Mesodermal cell (in vitro differentiated cells): ENCODE results near the gene RNASE1. TPM values are rescaled to one million over a fixed set of nuclear protein-coding genes. Genes with fewer than 3 reads are reported as not detected.
"Not testable (repeated sequence)": the region's sequence is repeated elsewhere in the genome, so short reads cannot be mapped to it uniquely, and the experiment has no call there.

Experiments used
- H3K27ac ChIP-seq: 2 replicates; pipeline ENCODE4 v1.7.0; 2013; ENCODE audit warnings: mild to moderate bottlenecking, low read depth, low read length, moderate library complexity; ENCODE audit not compliant: severe bottlenecking
- H3K36me3 ChIP-seq: 2 replicates; pipeline ENCODE4 v1.7.1; 2013; ENCODE audit warnings: mild to moderate bottlenecking, low read length, moderate library complexity; ENCODE audit not compliant: control insufficient read depth, insufficient read depth
- H3K4me1 ChIP-seq: one replicate; pipeline ENCODE4 v1.7.1; 2013; ENCODE audit warnings: mild to moderate bottlenecking, low read length; ENCODE audit not compliant: insufficient read depth, control insufficient read depth, poor library complexity, severe bottlenecking
- H3K4me3 ChIP-seq: 2 replicates; pipeline ENCODE4 v1.7.0; 2013; ENCODE audit warnings: low read length, control low read depth, mild to moderate bottlenecking; ENCODE audit not compliant: insufficient read depth, poor library complexity, severe bottlenecking; ENCODE audit errors: extremely low read depth
- H3K9me3 ChIP-seq: 2 replicates; pipeline ENCODE4 v1.7.1; 2013; ENCODE audit warnings: mild to moderate bottlenecking, low read length, moderate library complexity; ENCODE audit not compliant: control insufficient read depth
- WGBS, 2 experiments: methylation state at CpG; one replicate each; pipeline ENCODE4 v1.1.5; 2013; ENCODE audit warnings: missing lambda C conversion rate in 2 of 2; ENCODE audit not compliant: insufficient coverage in 2 of 2; 5-methylcytosine and 5-hydroxymethylcytosine counted together
- polyA plus RNA-seq, 2 experiments: library from polyadenylated mRNA; stranded (reverse); fragments of 50-300 nt; gene quantifications; one replicate each; pipeline ENCODE4 v1.2.3, GENCODE V29; 2013

The RNASE1 gene
- polyA plus RNA-seq (2013, experiment 1 of 2), result 157 TPM
- polyA plus RNA-seq (2013, experiment 2 of 2), result 95.4 TPM

- peaks cover 13% of the 10 kb centered on the region for H3K4me1 ChIP-seq
- no peaks in the 10 kb centered on the region for H3K9me3 ChIP-seq
- H3K27ac ChIP-seq, result no peak within 1 kb of the TSS
- WGBS, 2 experiments, result 75 to 82% methylated on average over 10 to 11 of the region's 11 CpGs
- H3K36me3 ChIP-seq, result no peaks in the 10 kb centered on the region
- peak within 1 kb of the TSS; percentile 9 for H3K4me3 ChIP-seq
Measured at GRCh38 chr14:20802341-20803084, at the start of gene RNASE1. RNASE1 (minus strand) TSS chr14:20802844; CDS start chr14:20802068, 776 bp downstream.

- WGBS, 2 experiments, result 20 to 100% methylated on average over 1 to 2 of the region's 4 CpGs
- Histone ChIP-seq H3K36me3 (no peaks in the 10 kb centered on the region), H3K4me1 (peaks cover 6% of the 10 kb centered on the region), H3K4me3 (no peak overlapping the region), H3K9me3 (no peaks in the 10 kb centered on the region), H3K27ac (peak overlapping the region; percentile 46)
Measured at GRCh38 chr14:20848955-20849570, 46.4 kb upstream of the RNASE1 start.

- 72 to 79% methylated on average over 8 to 9 of the region's 9 CpGs for WGBS, 2 experiments
- Histone ChIP-seq H3K4me1 (peaks cover 6% of the 10 kb centered on the region), H3K36me3 (no peaks in the 10 kb centered on the region), H3K9me3 (no peaks in the 10 kb centered on the region), H3K27ac (peak overlapping the region; percentile 46), H3K4me3 (no peak overlapping the region)
Measured at GRCh38 chr14:20848316-20848954, 45.8 kb upstream of the RNASE1 start.

- Histone ChIP-seq H3K4me3 (no peak overlapping the region), H3K9me3 (no peaks in the 10 kb centered on the region), H3K27ac (no peak overlapping the region), H3K4me1 (peaks cover 6% of the 10 kb centered on the region), H3K36me3 (no peaks in the 10 kb centered on the region)
- WGBS, 2 experiments, result 95 to 96% methylated on average over 4 to 5 of the region's 6 CpGs
Measured at GRCh38 chr14:20846560-20846959, 43.9 kb upstream of the RNASE1 start.

- Histone ChIP-seq H3K36me3 (no peaks in the 10 kb centered on the region), H3K9me3 (no peaks in the 10 kb centered on the region), H3K4me1 (no peaks in the 10 kb centered on the region), H3K27ac (no peak overlapping the region), H3K4me3 (no peak overlapping the region)
Measured at GRCh38 chr14:20841096-20841495, 38.5 kb upstream of the RNASE1 start.

GRCh38 chr14:20837831-20838230 lies 35.2 kb upstream of the RNASE1 start:
- Histone ChIP-seq H3K36me3 (no peaks in the 10 kb centered on the region), H3K4me1 (no peaks in the 10 kb centered on the region), H3K4me3 (no peak overlapping the region), H3K9me3 (no peaks in the 10 kb centered on the region), H3K27ac (no peak overlapping the region)
- 50 to 93% methylated on average over 1 to 2 of the region's 3 CpGs for WGBS, 2 experiments

- no peaks in the 10 kb centered on the region for H3K36me3 ChIP-seq
- no peaks in the 10 kb centered on the region for H3K4me1 ChIP-seq
- H3K9me3 ChIP-seq, result no peaks in the 10 kb centered on the region
- no peak overlapping the region for H3K27ac ChIP-seq
- 57 to 66% methylated on average over 3 of the region's 5 CpGs for WGBS, 2 experiments
- H3K4me3 ChIP-seq, result no peak overlapping the region
Measured at GRCh38 chr14:20836668-20837338, 34.2 kb upstream of the RNASE1 start.

GRCh38 chr14:20834899-20835298 lies 32.3 kb upstream of the RNASE1 start:
- no peak overlapping the region for H3K27ac ChIP-seq
- no peaks in the 10 kb centered on the region for H3K36me3 ChIP-seq
- no peak overlapping the region for H3K4me3 ChIP-seq
- H3K4me1 ChIP-seq, result no peaks in the 10 kb centered on the region
- 90% methylated on average over 2 of the region's 2 CpGs; no CpG with 5 or more reads in 1 of the 2 experiments for WGBS, 2 experiments
- no peaks in the 10 kb centered on the region for H3K9me3 ChIP-seq

- no peak overlapping the region for H3K4me3 ChIP-seq
- no peaks in the 10 kb centered on the region for H3K4me1 ChIP-seq
- peaks cover 10% of the 10 kb centered on the region for H3K9me3 ChIP-seq
- H3K36me3 ChIP-seq, result no peaks in the 10 kb centered on the region
- WGBS, 2 experiments, result 93 to 100% methylated on average over 3 to 9 of the region's 12 CpGs
- no peak overlapping the region for H3K27ac ChIP-seq
Measured at GRCh38 chr14:20830831-20831230, 28.2 kb upstream of the RNASE1 start.

GRCh38 chr14:20828024-20828694 lies 25.5 kb upstream of the RNASE1 start:
- 83 to 89% methylated on average over 9 to 10 of the region's 11 CpGs for WGBS, 2 experiments
- H3K4me1 ChIP-seq, H3K4me3 ChIP-seq, H3K27ac ChIP-seq, H3K36me3 ChIP-seq: not testable (repeated sequence)
- peaks cover 10% of the 10 kb centered on the region for H3K9me3 ChIP-seq
